NCI-H1417 treated with DMSO at 0.1 percent for 48 hours (cell line): Measurements from ENCODE around the gene TC2N.
"Not testable (repeated sequence)": the region's sequence is repeated elsewhere in the genome, so short reads cannot be mapped to it uniquely, and the experiment has no call there.

ENCODE experiments used
- DNase-seq: peaks from one replicate; lab custom pipeline; 2025; lab: John Stamatoyannopoulos, UW

TC2N gene

DNA sequence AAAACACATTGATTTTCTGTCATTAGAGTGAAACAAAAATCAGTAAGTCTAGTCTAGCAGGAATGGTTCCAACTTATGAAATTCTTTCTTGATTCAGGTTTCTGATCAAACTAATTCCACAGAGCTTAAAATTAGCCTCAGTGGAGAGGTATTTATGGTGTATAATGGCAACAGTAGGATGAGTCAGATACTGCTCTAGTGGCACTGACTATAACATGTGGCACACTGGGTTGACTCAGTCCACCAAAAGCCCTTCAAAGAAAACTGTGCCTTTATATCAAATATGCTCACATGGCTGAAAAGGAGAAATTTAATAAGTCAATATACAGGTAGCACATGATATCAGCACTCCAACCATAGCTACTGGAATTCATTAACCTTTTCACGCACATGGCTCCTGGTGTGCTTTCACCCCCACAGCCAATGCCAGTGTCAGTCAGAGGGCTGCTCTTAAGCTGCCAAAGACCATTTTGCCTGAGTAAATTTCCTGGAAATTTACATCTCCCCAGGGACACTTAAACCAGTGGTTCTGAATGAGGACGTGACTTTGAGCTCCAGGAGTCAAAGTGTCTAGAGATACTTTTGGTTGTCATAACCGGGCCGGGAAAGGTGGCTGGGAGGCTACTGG lies 113.7 kb downstream of the TC2N start:
- no peak for DNase-seq

DNA sequence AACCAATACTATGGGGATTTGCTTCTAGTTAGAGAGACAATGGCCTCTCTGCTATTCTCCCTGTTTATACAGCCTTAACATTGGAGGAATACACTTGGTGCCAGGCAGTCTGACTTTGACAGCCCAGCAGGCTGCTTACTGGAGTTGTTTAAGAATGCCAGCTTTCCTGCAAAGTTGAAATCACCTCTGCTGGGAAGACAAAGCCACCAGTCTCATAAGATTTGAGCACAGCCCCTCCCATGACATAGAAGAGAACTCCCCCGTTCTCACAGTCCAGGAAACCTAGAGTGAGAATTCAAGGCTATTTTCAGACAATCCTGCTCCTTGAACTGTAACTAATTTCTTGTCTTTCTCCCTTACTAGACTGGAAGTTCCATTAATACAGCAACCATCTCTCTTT lies 114.4 kb downstream of the TC2N start:
- DNase-seq, result no peak

DNA sequence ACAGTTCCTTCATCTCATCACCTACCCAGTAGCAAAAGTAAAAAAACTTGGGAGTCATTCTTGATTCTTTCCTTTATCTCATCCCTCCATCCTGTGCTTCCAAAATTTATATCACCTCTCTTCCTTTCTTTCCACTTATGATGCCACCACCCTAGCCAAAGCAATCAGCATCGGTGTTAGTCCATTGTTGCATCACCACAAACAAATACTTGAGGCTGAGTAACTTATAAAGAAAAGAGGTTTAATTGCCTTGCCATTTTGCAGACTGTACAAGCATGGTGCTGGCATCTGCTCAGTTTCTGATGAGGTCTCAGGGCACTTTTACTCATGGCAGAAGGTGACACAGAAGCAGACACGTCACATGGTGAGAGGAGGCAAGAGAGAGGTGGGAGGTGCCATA lies 115.6 kb downstream of the TC2N start:
- DNase-seq, result no peak

DNA sequence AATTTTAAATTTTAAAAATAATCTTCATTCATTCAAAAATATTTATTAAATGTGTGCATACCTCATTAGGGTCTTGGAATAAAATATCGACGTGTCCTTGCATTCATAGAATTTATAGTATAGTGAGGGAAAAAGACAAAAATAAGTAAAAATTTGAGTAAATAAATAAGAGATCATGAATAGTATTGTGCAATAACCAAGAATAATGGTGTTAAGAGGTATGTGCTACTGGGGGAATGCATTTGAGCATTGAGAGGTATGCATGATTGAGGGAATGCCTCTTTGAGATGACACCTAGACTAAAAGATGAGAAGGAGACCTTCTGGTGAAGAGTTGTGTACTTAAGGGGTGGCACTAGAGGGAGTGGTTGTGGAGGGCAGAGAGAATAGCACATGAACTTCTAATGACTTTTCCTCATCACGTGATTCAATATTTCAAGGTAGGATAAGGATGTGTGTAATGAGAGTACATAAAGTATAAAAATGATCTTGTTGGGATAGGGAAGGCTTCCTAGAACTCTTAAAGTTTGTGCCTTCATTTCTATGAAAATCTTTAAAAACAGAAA lies 116.6 kb downstream of the TC2N start:
- DNase-seq, result no peak

DNA sequence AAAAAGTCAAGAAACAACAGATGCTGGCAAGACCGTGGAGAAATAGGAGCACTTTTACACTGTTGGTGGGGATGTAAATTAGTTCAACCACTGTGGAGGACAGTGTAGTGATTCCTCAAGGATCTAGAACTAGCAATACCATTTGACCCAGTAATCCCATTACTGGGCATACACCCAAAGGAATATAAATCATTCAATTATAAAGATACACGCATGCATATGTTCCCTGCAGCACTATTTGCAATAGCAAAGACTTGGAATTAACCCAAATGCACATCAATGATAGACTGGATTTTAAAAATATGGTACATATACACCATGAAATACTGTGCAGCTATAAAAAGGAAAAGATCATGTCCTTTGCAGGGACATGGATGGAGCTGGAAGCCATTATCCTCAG lies 117.5 kb downstream of the TC2N start:
- no peak for DNase-seq

DNA sequence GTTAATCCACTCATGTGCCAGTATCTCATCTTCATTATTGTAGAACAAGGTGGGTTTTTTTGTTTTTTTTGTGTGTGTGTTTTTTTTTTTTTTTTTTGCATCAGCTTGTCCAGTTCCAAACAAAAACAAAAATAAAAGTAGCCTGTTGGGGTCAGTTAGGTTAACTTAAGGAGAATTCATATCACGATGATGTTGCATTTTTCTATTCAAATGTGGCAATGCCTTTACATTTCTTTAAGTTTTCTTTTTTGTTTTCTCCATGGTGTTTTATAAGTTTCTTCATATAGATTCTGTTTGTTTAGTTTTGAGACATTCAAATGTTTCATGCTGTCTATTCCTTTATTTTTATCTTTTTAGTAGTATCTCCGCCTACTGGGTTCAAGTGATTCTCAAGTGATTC lies 119.3 kb downstream of the TC2N start:
- no peak for DNase-seq

DNA sequence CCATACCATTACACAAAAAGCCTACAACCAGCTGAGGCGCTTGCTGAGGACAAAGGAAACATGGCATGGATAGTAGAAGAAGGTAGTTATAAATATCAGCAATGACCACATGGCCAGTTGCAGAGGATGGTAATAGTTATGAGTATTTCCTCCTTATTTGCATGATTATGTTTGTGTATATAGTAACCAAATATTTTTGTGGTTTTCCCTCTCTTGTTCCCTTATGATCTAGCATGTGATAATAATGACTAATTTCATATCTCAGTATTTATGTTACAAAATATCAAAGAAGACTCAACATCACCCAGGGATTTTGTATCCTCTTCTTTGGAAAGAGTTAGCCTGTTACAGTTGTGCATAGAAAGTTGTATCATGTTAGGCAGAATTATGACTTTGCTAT lies 122.0 kb downstream of the TC2N start:
- no peak for DNase-seq

DNA sequence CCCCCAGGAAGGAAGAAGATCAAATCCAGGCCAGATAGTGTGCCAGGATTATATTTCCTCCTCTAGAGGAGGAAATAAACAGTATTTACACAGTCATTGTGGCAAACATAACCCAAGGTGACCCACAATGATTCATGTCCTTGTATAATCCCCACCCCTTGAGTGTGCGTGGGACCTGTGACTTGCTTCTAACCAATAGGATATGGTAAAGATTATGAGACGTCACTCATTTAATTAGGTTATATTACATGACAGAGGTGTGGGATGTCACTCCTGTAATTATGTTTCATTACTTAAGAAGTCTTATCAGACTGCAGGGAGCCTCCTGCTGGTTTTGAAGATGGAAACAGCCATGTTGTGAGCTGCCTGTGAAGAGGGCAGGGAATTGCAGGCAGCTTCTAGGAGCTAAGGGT lies 123.3 kb downstream of the TC2N start:
- no peak for DNase-seq

DNA sequence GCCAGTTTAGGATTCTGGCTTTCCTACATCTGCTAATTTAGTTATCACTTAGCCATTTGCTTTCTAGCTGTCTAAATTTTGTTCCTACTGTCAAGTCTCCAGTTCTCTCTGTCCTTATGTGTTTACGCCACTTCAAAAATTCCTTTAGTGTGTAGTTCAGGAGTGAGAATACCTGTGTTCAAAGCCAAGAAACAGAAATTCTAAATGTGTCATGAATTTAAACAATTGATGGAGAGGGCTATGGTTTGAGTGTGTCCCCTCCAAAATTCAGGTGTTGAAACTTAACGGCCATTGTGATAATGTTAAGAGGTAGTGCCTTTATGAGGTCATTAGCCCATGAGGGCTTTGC lies 124.1 kb downstream of the TC2N start:
- DNase-seq, result no peak

DNA sequence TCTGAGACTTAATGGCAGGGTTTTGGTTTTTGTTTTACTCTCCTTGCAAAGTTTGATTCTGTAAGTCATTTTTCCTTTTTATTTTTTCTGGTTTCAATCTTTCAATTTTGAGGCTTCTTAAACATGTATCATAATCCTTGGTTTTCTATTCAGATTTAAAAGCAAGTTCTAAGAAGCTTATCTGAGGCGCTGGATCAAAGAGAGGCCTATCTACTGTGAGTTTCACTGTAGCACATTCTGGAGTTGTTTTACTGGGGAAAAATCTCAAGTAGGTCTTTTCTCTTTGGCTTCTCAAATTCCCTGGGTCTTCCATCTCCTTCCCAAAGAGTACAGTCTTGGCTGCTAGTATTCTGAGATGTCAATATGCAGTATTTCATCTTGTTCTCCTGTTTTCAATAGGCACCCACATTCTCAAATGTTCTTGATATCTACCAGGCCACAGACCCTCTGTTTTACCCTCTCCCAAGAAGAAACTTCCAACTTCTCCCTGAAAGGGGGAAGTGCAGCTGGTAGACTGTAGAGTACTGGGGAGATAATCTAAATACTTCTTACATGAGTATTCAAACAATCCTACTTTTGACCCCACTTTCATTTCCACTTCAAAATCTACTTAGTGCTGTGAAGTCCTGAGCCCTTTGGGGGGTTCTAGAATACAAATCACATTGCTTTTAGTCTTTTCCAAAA lies 124.6 kb downstream of the TC2N start:
- DNase-seq, result no peak

DNA sequence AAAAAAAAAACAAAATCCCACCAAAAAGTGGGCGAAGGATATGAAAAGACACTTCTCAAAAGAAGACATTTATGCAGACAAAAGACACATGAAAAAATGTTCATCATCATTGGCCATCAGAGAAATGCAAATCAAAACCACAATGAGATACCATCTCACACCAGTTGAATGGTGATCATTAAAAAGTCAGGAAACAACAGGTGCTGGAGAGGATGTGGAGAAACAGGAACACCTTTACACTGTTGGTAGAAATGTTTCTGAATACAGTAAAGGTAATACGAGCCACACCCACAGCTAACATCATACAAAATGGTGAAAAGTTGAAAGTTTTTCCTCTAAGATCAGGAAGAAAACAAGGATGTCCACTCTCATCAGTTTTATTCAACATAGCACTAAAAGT lies 127.5 kb downstream of the TC2N start:
- not testable (repeated sequence) for DNase-seq

DNA sequence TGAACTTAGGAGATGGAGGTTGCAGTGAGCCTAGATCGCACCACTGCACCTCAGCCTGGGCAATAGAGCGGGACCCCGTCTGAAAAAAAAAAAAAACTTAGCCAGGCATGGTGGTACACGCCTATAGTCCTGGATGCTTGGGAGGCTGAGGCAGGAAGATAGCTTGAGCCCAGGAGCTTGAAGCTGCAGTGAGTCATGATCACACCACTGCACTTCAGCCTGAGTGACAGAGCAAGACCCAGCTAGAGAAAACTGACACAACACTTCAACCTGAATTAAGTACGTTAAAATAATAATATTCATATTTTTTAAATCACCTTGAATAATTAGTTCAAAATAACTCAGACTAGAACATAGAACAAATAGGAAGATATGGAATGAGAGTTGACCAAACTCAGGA lies 129.7 kb downstream of the TC2N start:
- no peak for DNase-seq

DNA sequence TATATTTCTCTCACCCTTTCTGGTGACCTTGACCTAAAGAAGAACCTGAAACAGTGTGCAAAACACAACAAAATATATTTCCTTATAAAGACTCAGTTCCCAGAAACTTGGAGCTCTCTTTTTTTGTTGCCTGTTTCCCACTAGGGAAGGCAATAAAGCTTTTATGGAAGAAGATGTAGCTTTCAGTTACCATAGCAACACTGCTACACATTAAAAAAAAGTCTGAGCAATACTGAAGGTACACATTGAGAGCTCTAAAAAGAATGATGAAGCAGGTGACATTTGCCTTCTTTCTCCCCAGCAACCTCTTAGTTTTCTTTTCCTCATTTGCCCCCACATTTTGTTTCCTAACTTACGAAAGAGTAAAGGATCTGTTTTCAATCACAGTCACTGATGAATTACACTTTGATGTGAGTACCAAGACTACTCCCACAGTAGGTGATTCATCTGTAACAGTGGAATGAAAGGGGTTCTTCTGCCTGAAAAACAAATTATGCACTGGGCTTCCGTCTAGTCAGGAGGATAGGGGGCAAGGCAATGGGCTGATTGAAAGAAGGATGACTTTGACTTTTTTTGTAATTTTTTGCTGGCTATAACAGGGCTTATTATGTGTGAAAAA lies 134.4 kb downstream of the TC2N start:
- no peak for DNase-seq

DNA sequence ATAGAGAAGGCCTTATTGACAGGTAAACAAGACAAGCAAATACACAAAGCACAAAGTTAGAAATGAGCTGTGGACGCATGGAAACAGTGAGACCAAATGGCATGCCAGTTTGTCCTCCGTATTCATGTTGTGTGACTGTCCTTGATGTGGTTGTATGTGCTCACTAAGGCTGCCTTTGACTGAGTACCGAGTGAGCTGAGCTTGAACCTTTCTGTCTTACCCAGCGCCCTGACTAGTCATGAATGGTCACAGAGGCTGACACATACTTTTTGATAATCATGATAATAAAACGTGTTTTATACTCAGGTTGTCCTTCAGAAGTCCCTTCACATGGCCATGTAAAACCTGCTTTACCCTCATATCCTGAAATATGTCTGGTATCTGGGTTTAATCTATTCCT lies 134.9 kb downstream of the TC2N start:
- DNase-seq, result no peak

DNA sequence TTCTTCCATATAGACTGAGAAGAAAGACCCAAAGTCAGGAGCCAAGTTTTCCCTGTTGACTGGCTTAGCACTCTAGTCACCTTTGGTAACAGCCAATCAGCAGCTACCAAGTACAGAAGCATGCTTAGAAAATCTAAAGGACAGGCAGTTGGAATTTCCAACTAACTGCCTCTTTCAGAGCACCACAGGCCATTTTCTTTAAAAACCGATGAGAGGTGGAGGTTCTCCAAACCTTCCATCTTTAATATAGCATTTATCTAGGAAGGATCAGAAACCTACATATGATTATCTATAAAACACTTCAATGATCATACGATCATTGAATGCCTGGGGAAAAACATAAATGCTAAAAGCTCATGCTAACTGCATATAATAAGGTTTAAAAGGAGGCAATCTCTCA lies 135.3 kb downstream of the TC2N start, which contains the start of gene CATSPERB:
Gene CATSPERB (minus strand): TSS at position 101 of the 400 bp plus-strand sequence. CDS start 2,607 bp downstream, outside the sequence.
- no peak for DNase-seq

DNA sequence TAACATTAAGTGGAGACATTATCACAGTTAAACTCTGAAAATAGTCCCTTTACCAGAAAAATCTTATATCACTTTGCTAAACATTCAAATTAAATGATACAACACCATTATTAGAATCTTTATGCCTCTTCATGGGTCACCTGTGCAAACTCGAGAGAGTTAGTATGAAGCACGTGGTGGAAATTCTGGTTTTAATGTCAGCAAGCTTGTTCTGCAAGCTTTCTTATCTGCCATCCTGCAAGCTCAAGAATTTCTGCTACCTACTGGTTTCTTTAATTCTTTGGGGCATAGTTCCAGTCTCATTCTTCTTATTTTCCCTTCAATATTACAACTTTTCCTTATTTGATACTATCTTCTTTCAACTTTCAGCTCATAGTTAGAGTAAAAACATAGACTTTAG lies 136.3 kb downstream of the TC2N start:
- no peak for DNase-seq

DNA sequence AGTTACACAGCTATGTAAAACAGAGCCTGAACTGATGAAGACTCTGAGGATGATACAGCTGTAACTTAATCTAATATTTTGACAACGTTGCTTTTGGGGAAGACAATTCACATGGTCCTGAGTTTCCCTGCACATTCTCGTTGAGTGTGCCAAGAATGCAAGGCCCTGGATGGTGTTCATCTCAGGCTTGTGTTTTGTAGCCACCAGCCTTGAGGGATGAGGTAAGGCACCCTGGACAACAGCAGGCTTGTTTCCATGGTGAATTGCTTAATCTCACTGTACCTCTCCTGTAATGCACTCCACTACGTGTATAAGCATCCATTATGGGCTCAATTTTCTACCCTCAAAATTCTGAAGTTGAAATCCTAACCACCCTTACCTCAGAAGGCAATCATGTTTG lies 137.6 kb downstream of the TC2N start:
- no peak for DNase-seq
